GM18526 (cell line): ENCODE results near the gene SNPH.

ENCODE experiments used
- POLR2A ChIP-seq: IDR thresholded peaks from 3 replicates; pipeline ENCODE4 v1.6.1; 2011; ENCODE audit not compliant: insufficient read length; ENCODE audit errors: extremely low read depth

SNPH gene

DNA sequence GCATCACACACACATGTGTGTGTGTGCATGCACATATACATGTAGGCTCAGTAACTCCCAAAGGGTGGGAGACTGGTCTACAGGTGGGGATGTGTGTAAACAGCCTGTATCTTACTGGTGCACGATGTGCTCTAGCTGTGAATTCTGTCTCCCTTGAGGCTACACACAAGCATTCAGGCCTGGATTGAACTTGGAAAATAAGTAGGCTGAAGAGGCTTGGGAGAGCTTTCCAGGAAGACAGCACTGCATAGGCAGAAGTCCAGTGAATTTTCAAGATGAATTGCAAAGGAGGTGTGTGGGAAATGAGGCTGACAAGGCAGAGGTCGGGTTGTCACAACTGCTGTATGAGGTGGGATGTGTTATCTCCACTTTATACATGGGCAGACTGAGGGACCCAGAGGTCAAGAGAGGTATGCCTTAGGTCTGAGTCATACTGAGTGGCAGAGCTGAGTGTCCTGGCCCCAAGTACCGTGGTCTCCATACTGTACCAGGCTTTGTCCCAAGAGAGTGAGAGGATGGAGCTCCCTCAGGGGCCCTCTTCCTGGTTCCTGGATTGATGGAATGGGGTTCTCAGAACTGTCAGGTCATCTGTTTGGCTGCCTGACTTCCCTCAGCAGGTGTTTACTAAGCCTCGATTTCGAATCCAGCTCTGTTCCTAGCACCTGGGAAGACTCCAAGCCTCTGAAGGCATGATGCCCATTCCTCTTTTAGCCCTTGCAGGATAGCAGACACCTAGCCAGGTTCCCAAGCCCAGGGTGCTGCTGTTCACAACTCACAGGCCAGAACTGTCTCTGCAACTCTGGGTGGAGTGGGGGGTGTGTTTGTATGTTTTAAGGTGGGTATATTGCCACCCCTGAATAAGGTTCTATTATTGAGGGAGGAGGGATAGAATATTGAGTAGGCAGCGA is 14.4 kb downstream of the SNPH start:
- no peak for TF ChIP-seq POLR2A

DNA sequence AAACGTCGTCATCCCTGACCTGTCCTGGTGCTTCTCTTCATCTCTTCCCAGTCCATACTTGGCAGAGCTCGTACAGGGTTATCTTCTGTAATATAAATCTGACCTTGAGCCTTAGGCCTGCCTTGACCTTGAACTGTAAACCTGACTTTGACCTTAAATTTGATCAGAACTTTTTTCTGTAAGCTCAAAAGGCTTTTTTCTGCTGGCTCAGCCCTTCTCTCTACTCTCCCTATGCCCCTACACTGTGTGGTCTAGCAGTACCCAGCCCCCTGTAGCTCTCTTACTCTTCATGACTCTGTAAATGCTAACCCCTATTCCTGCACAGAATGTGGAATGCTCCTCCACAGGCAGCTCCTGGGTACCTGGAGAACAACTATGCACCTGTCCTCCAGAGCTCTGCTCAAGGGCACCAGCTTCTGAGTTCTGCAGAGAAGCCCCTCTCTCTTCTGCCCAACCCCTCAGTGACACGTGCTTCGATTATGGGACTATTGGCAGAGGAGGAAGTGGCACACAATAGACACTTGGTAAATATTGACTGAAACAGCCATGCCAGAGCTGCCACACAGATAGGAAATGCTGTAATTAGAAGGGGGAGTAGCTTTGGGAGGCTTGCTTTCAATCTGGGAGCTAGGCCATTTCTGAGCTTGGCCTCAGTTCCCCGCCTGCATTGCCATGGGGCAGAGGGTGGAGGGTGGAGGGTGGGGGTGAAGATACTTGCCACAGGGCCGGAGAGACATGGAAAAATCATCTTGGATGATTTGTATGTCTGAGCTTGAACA is 15.4 kb downstream of the SNPH start:
- no peak for TF ChIP-seq POLR2A

DNA sequence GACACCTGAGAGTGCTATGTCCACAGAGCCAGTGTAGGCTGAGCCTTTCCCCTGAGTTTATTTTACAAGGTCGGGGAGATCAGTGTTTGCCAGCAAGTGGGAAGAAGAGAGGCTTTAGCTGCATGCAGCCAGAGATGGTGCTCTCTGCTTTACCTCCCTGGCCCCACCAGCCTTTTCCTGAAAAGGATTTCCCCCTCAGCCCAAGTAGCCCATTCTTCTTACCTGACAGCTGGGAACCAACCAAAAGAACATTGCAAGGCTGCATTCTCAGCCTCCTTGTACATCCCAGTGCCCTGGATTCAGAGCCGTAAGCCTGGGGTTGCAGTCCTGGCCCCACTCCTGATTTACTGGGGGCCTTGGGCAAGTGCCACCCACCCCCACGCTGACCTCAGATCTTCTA is 16.9 kb downstream of the SNPH start:
- TF ChIP-seq POLR2A: no peak

DNA sequence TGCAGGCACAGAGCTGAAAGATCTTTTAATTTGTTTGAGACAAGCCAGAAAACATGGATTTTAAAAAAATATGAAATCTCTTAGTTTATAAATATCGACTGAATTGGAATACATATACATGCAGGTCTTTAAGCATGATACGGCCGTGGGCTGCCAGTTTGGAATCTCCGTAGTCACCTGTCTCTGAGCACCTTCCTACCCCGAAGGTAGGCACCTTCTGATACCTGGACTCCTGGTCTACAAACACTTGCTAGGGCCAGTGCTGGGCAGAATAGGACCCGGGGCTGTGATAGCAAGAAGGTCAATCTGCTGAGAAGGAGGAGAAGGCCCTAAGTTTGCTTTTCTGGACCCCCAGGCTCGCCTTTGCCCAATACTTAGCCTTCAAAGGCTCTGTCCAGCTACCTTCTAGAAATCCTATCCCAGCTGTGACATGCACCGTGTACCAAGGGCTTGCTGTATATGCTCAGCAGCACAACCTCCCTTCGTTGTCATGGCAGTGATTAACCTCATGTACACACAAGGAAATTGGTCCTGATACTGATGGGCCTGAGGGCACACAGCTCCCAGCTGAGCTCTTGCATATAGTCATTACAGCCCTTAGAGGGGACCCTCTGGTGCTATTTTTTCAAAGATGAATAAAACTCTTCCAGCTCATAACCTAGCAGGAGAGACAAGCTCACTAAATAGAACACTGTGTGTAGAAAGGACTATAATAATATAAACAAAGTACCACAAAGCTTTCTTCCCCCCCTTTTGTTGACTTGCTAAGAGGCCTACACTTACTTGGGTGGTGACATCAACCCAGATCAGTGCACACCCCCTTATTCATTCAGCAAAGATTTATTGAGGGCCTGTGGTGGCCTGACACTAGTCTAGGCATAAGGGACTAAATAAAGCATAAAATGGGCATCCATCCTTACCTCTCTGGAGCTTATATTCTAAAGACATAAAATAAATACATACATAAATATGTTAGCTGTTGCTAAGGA is 17.7 kb downstream of the SNPH start:
- TF ChIP-seq POLR2A: no peak

DNA sequence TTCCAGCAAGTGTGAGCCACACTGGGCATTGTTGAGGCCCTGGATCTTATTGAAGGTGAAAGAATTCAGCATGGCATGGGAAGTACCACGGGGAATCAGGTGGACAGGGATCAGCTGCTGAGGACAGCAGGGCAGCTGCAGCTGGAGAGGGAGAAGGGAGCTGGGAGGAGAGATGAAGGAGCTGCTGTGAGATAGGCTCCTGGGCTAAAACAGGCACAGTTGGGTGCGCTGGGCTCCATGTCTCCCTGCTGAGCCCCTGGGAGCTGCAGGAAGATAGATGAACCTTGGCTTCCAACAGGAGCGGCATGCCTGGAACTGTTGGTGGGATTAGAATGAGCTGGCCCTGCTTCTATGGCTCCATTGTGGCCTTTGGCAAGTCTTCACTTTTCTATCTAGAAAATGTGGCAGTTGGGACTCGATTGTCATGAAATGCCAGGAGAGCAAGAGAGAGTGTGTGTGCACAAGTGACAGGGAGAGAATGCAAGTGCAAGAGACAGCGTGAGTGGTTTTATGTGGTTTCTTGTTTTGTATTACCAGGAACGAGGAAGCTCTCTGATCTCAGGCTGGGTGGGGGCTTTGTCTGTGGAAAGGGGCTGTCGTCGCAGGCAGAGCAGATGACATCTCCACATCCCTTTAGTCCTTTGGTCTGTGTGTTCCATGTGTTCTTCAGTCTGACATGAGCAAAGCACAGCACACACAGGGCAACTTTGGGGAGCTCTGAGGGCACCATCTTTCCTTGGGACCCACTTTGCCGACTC is 20.4 kb downstream of the SNPH start:
- no peak for TF ChIP-seq POLR2A

DNA sequence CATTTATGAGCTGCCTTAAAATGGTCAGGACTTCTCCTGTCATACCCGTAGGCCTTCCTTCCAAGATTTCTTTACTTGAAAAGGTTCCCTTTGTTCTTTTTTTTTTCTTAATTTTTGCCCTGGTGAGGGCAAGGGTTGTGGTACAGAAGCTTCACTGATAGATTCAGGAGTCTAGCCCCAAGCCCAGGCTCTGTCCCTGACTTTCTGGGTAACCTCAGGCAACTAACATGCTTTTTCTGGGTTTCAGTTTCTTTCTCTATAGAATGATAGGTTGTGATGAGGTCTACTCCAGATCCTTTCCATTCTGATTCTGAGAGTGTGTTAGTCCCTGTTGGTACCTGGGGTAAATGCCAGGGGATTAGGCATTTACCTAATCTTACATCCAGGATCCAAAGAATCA is 21.2 kb downstream of the SNPH start:
- no peak for TF ChIP-seq POLR2A

DNA sequence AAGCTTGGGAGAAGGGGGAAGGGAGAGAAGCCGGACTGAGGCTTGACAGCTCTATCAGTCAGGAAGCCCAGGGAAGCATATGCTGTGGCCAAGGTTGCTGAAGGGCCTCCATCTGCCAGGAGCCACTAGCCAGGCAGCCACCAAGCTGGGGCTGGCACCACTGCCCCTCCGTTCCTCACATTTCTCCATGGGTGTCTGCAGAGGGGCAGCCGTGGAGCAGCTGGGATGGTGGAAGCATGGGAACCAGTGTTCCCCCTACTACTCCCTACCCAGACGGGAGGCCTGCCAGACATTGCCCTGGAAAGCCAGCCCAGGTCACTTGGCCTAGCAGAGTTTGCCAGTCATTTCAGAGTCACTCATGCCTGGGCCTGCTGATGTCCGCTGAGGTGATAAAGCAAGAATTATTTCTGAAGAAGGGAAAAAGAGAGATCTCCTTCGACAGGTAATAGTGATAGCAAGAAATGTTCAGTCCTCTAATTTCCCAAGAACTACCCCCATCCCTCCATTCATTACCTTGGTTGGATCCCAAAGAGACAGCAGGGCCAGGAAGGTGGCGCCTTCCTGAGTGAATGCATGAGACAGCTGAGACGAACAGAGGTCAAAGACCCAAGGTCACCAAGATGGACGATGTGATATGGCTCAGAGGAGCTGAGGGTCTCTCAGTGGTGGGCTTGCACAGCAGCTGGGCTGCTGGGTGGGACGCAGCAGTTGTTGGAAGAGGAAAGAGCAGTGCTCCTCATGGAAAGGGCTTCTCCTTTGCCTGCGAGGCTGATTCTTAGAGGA is 21.9 kb downstream of the SNPH start:
- no peak for TF ChIP-seq POLR2A

DNA sequence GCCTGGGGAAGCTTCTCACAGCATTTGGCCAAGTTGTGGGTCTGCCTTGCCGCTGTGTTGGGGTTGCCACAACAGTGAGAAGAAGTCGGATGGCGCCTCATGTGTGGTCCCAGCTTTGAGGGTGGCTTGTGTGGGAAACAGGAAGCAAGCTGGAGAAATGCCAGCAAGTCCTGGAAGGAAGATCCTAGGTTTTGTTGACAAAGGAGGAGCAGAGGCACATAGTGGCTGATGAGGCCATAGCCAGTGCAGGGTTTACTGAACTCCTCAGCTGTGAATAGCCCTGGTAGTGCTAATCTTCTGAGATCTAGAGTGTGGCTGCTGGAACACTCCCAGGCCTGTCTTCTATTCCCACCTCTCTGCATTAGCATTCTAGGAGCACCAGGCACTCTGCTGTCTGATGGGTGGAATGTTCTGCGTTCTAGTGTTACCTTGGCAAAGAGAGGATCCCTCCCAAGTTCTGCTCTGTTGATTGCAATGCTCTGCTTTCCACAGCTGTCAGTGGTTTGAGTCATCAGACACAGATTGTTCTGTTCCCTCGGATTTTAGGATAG is 25.2 kb downstream of the SNPH start:
- TF ChIP-seq POLR2A: no peak

DNA sequence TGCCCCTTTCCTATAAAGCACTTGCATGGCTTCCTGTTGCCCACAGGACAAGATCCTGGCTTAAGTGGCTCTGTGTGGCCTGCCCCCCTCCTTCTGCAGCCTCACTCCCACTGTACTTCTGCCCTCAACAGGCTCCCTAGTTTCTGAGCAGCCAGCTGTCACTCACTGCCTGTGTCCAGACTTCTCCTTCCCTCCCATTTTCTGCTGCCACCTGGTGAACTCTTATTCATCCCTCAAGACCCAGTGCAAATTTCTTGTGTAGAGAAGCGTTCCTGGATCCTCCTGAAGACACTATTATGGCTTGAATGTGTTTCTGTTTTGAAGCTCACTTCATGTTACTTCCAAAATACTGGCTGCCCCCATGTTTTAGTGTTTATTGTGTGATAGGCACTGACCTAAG is 26.5 kb downstream of the SNPH start:
- TF ChIP-seq POLR2A: no peak

DNA sequence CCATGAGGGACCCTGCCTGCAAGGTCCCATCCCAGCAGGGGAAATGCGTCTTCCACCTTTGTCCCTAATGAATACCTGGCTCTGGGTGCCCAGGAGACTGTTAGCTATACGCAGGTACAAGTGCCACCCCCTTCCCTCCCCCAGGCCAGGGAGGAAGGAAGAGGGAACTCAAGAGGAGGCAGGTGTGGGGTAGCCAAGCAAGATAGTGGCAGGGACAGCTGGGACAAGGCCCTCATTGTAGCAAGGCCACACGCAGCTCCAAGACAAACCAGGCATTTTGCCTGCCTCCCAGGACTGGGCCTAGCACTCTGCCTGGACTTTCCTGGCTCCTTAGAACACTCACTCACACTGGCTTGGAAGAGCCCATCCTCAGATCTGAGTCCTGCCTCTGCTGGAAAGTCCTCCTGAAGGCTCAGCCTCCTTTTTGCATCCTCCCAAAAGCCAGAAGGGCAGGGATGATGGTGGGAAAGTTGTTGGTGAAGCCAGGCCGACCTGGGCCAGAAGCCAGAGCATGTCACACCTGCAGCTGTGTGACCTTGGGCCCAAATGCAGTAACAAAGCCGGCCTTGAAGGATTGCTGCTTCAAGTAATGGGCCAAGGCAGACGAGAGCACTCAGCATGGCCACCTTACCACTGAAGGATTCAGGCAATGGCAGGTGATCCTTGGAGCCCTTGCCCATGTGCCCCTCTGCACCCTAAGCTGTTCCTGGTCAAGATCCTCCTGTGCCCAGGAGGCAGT is 27.7 kb downstream of the SNPH start:
- no peak for TF ChIP-seq POLR2A

DNA sequence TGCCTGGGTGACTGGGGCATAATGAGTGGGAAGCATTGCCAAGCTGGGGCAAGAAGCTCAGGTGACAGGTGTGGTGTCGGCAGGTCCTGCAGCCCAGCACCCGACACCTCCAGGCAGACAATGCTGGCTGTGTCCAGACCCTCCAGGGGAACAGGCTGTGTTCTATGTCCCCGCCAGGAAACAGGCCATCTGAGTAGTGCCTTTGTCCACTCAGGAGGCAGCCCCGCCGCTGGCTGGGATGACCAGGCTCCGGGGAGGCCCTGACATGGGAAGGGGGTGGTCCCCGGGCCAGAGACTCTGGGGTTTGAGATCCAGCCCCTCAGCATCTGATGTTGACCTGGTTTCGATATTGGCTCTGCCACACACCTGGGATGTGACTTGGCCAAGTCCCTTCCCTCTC is 28.4 kb downstream of the SNPH start:
- no peak for TF ChIP-seq POLR2A

DNA sequence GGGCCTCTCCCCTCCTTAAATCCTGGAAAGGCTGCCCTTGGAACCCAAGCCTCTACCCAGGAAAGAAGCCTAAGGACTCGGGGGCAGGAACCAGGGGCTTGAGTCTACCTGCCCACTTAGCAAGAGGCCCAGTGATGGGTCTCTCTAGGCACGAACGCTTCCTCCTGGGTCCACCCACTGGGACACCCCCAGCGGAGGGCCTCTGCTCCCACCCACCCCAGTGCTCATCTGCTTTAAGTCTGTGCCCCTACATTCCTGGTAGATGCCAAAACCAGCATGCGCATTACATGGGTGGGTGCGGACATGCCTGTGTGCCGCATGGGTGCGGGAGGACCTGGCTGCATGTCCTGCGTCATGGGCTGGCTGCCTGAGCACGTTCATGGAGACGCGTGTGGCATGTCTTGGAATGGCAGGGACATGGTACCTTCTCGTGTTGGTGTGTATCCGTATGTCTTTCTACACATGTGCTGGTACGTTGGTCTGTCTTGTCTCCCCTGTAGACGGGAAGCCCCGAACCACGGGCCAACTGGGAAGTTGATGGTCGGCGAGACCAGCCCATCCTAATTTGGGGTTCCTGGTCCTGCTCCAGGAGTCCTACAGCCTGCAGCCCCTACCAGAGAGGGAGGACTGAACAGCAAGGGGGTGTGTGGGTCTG is 29.3 kb downstream of the SNPH start:
- TF ChIP-seq POLR2A: no peak
